ENCODE results near the gene SLC44A1.

SLC44A1 gene

DNA sequence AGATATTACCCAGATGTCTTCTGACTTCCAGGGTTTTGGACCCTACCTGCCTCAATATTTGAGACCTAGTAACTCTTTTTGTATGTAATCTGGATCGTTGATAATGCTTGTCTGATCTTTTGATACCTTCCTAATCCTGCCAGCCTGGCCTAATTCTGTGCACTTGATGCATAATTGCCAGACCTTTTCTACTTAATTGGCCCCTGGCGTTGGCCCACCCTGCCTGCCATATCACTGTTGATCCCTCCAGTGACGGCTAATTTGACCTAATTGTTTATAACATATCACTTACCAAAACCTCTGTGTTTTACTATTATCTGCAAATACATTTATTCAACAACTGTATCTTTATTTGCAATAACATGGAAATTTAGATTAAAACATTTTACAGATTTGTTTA, 49.0 kb downstream of the SLC44A1 start:
- Histone ChIP-seq H3K4me3 (ENCODE audit: low read depth in 1 of 2, low read length in 2 of 2) (no peak overlapping the region), H3K9ac (ENCODE audit: low read length) (no peak overlapping the region), H3K27ac (ENCODE audit: low read depth, low read length) (no peak overlapping the region), H3K36me3 (ENCODE audit: insufficient read depth, low read length) (no peaks in the 10 kb centered on the region), H3K27me3 (ENCODE audit: control insufficient read depth in 1 of 2, insufficient read depth in 2 of 2, low read length in 2 of 2) (no peaks in the 10 kb centered on the region), H3K4me1 (ENCODE audit: insufficient read depth, low read length) (peaks cover 9% of the 10 kb centered on the region), H3K9me3 (ENCODE audit: low read length) (no peaks in the 10 kb centered on the region)

DNA sequence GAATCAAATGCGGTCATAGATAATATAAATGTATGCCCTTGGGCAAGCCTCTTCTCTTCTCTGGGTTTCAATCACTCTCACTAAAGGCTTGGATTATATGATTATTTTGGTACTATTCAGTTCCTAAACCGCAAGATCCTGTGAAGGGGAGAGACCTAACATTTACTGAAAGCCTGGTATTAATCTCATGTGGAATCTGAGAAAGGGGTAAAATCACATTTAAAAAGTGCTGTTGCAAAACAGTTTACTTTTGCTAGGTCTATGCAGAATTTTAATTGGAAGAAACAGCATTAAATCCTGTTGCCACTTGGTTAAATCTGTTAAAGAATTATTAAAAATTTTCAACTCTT, 50.7 kb downstream of the SLC44A1 start:
- H3K27ac ChIP-seq (ENCODE audit: low read depth, low read length), result no peak overlapping the region
- H3K36me3 ChIP-seq (ENCODE audit: insufficient read depth, low read length), result peaks cover 11% of the 10 kb centered on the region
- H3K9ac ChIP-seq (ENCODE audit: low read length), result no peak overlapping the region
- H3K27me3 ChIP-seq (ENCODE audit: control insufficient read depth in 1 of 2, insufficient read depth in 2 of 2, low read length in 2 of 2), result no peaks in the 10 kb centered on the region
- H3K4me1 ChIP-seq (ENCODE audit: insufficient read depth, low read length), result peaks cover 9% of the 10 kb centered on the region
- no peak overlapping the region for H3K4me3 ChIP-seq (ENCODE audit: low read depth in 1 of 2, low read length in 2 of 2)
- no peaks in the 10 kb centered on the region for H3K9me3 ChIP-seq (ENCODE audit: low read length)

DNA sequence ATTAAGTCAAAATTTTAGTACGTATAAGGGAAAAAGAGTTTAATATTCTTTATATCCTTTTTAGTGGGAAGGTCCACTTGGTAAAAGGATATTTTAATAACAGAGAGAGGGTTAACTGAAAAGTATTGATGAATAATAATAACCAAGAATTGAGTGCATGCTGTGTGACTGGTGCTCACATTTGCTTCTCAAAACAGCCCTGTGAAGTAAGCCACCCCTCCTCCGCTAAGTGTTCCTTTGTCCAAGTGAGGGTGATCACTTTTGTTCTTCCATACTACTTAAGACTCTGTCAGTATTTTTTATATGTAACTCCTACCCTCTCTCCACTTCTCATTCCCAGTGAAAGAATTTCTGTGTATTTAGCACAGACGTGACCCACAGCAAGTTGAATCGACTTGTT, 51.5 kb downstream of the SLC44A1 start:
- H3K9me3 ChIP-seq (ENCODE audit: low read length), result no peaks in the 10 kb centered on the region
- no peak overlapping the region for H3K27ac ChIP-seq (ENCODE audit: low read depth, low read length)
- no peak overlapping the region for H3K4me3 ChIP-seq (ENCODE audit: low read depth in 1 of 2, low read length in 2 of 2)
- peaks cover 12% of the 10 kb centered on the region for H3K36me3 ChIP-seq (ENCODE audit: insufficient read depth, low read length)
- H3K4me1 ChIP-seq (ENCODE audit: insufficient read depth, low read length), result peaks cover 9% of the 10 kb centered on the region
- H3K27me3 ChIP-seq (ENCODE audit: control insufficient read depth in 1 of 2, insufficient read depth in 2 of 2, low read length in 2 of 2), result no peaks in the 10 kb centered on the region
- H3K9ac ChIP-seq (ENCODE audit: low read length), result no peak overlapping the region

DNA sequence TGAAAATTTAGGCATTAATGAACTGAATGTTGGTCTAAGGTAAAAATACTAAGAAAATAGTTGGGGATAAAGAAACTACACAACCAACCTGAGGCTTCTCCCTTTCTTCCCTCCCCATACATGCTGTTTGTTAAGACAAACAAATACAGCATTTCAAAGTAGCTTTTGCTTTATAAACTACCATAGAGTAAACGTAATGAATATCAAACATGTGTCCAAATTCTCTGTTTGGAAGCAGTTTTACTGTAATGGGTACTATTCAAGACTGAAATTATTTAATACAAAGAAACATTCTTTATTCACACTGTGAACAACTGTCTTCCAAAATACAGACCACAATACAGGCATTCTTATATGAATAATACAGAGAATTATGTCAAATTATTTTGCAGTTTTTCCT, 52.0 kb downstream of the SLC44A1 start:
- no peak overlapping the region for H3K4me3 ChIP-seq (ENCODE audit: low read depth in 1 of 2, low read length in 2 of 2)
- no peak overlapping the region for H3K9ac ChIP-seq (ENCODE audit: low read length)
- no peaks in the 10 kb centered on the region for H3K9me3 ChIP-seq (ENCODE audit: low read length)
- H3K36me3 ChIP-seq (ENCODE audit: insufficient read depth, low read length), result peaks cover 12% of the 10 kb centered on the region
- H3K4me1 ChIP-seq (ENCODE audit: insufficient read depth, low read length), result peaks cover 9% of the 10 kb centered on the region
- no peak overlapping the region for H3K27ac ChIP-seq (ENCODE audit: low read depth, low read length)
- H3K27me3 ChIP-seq (ENCODE audit: control insufficient read depth in 1 of 2, insufficient read depth in 2 of 2, low read length in 2 of 2), result no peaks in the 10 kb centered on the region

DNA sequence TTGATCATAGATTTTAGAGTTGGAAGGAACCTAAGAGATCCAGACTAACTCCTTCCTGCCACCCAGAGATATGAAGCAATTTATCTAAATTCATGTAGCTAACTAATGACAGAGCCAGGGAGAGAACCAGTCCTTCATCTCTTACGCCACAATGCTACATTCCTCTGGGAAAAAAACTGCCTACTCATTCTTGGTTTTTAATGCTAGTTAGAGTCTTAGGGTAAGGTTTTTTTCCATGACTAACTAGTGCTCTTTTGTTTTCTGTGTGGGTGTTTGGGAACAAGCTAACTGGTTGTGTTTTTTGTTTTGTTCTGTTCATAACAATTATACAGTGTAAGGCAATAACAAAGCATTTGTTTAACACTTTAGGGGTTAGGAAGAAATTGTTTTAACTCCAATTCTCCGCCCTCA, 52.4 kb downstream of the SLC44A1 start:
- Histone ChIP-seq H3K9me3 (ENCODE audit: low read length) (no peaks in the 10 kb centered on the region), H3K27me3 (ENCODE audit: control insufficient read depth in 1 of 2, insufficient read depth in 2 of 2, low read length in 2 of 2) (no peaks in the 10 kb centered on the region), H3K4me3 (ENCODE audit: low read depth in 1 of 2, low read length in 2 of 2) (no peak overlapping the region), H3K4me1 (ENCODE audit: insufficient read depth, low read length) (peaks cover 5% of the 10 kb centered on the region), H3K27ac (ENCODE audit: low read depth, low read length) (no peak overlapping the region), H3K36me3 (ENCODE audit: insufficient read depth, low read length) (peaks cover 12% of the 10 kb centered on the region), H3K9ac (ENCODE audit: low read length) (no peak overlapping the region)

DNA sequence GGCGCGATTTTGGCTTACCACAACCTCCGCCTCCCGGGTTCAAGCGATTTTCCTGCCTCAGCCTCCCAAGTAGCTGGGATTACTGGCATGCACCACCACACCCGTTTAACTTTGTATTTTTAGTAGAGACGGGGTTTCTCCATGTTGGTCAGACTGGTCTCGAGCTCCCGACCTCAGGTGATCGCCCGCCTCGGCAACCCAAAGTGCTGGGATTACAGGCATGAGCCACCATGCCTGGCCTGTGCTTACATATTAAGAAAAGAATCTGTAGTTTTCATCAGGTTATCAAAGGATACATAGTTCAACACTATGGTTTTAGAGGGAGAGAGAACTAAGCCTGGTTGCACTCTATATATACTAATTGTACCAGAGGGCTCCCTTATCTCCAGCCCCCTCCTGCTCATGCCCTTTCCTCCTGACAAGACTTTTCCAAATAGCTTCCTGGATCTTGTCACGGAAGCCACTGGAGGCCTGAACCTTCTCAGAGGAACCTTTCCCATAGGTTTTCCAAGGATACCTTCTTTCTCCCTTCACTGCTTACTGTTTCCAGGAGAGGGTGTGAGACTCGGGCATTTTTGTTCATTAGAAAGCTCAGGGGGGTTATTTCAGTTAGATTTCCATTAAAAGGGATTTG, 53.1 kb downstream of the SLC44A1 start:
- no peaks in the 10 kb centered on the region for H3K27me3 ChIP-seq (ENCODE audit: control insufficient read depth in 1 of 2, insufficient read depth in 2 of 2, low read length in 2 of 2)
- no peaks in the 10 kb centered on the region for H3K9me3 ChIP-seq (ENCODE audit: low read length)
- H3K9ac ChIP-seq (ENCODE audit: low read length), result no peak overlapping the region
- peaks cover 12% of the 10 kb centered on the region for H3K36me3 ChIP-seq (ENCODE audit: insufficient read depth, low read length)
- H3K4me1 ChIP-seq (ENCODE audit: insufficient read depth, low read length), result no peaks in the 10 kb centered on the region
- H3K27ac ChIP-seq (ENCODE audit: low read depth, low read length), result no peak overlapping the region
- no peak overlapping the region for H3K4me3 ChIP-seq (ENCODE audit: low read depth in 1 of 2, low read length in 2 of 2)

DNA sequence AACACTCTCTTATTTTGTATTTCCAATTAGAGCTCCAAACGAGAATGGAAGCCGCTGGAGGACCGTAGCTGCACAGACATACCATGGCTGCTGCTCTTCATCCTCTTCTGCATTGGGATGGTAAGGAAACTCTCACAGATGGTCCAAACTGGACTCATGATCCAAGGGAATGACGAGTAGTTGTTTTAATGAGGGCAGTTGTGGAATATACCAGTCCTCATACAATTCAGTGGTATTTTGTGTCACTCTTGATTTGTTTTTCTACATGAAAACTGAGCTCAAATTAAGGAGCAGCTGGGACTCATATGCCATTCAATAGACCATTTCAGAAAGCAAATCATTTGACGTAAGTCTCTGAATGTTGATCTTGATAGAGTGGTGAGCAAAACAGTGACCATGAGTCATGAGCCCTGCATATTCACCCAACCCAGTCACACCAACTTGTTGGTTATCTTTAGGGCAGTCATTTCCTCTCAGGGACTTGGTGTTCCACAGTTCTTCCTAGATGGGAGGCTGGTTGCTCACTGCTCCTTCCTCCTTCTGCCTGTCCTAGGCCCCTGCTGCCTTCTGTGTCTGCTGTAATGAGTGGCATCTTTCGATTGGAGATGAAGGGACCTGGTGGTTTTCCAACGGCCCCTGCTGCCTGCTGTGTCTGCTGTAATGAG, 54.9 kb downstream of the SLC44A1 start:
- Histone ChIP-seq H3K4me3 (ENCODE audit: low read depth in 1 of 2, low read length in 2 of 2) (no peak overlapping the region), H3K4me1 (ENCODE audit: insufficient read depth, low read length) (no peaks in the 10 kb centered on the region), H3K9me3 (ENCODE audit: low read length) (no peaks in the 10 kb centered on the region), H3K27ac (ENCODE audit: low read depth, low read length) (no peak overlapping the region), H3K9ac (ENCODE audit: low read length) (no peak overlapping the region), H3K36me3 (ENCODE audit: insufficient read depth, low read length) (peaks cover 12% of the 10 kb centered on the region), H3K27me3 (ENCODE audit: control insufficient read depth in 1 of 2, insufficient read depth in 2 of 2, low read length in 2 of 2) (no peaks in the 10 kb centered on the region)

DNA sequence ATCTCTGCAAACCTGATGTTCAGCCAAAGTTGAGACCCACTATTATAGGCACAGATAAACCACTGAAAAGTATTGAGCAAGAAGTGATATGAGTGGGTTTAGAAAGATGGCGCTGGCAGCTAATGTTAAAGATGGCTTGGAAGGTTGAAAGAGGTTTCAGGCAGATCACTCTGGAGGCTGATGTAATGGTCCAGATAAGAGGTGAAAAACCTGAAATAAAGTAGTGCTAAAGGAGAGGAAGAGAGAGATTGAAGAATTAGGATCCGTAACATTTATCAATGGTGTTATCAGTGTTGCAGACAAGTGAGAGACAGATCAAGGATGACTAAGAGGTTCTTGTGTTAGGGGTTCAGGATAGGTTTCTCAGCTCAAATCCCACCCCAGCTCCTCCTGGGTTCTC, 58.3 kb downstream of the SLC44A1 start:
- no peaks in the 10 kb centered on the region for H3K27me3 ChIP-seq (ENCODE audit: control insufficient read depth in 1 of 2, insufficient read depth in 2 of 2, low read length in 2 of 2)
- no peaks in the 10 kb centered on the region for H3K4me1 ChIP-seq (ENCODE audit: insufficient read depth, low read length)
- no peaks in the 10 kb centered on the region for H3K9me3 ChIP-seq (ENCODE audit: low read length)
- no peak overlapping the region for H3K27ac ChIP-seq (ENCODE audit: low read depth, low read length)
- H3K9ac ChIP-seq (ENCODE audit: low read length), result no peak overlapping the region
- H3K4me3 ChIP-seq (ENCODE audit: low read depth in 1 of 2, low read length in 2 of 2), result no peak overlapping the region
- peaks cover 12% of the 10 kb centered on the region for H3K36me3 ChIP-seq (ENCODE audit: insufficient read depth, low read length)

DNA sequence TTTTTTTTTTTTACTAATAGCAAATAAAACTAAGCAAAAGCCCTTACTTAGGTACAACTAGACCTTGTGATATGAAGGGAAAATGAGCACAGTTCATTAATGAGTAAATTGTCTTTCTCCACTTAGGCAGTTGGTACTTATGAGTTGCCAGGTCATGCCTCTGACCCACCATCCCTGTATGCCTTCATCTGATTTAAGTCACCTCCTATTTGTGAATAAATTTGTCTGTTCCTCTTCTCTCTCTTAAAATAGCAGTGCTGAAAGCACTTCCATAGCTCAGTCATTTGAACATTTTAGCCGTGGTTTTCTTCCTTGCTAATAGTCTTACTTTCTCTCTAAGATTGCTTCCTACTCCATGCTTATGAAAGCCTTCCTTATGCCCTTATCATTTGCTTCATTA, 61.4 kb downstream of the SLC44A1 start:
- Histone ChIP-seq H3K9me3 (ENCODE audit: low read length) (no peaks in the 10 kb centered on the region), H3K9ac (ENCODE audit: low read length) (no peak overlapping the region), H3K4me3 (ENCODE audit: low read depth in 1 of 2, low read length in 2 of 2) (no peak overlapping the region), H3K4me1 (ENCODE audit: insufficient read depth, low read length) (peaks cover 7% of the 10 kb centered on the region), H3K36me3 (ENCODE audit: insufficient read depth, low read length) (no peaks in the 10 kb centered on the region), H3K27me3 (ENCODE audit: control insufficient read depth in 1 of 2, insufficient read depth in 2 of 2, low read length in 2 of 2) (no peaks in the 10 kb centered on the region), H3K27ac (ENCODE audit: low read depth, low read length) (no peak overlapping the region)

DNA sequence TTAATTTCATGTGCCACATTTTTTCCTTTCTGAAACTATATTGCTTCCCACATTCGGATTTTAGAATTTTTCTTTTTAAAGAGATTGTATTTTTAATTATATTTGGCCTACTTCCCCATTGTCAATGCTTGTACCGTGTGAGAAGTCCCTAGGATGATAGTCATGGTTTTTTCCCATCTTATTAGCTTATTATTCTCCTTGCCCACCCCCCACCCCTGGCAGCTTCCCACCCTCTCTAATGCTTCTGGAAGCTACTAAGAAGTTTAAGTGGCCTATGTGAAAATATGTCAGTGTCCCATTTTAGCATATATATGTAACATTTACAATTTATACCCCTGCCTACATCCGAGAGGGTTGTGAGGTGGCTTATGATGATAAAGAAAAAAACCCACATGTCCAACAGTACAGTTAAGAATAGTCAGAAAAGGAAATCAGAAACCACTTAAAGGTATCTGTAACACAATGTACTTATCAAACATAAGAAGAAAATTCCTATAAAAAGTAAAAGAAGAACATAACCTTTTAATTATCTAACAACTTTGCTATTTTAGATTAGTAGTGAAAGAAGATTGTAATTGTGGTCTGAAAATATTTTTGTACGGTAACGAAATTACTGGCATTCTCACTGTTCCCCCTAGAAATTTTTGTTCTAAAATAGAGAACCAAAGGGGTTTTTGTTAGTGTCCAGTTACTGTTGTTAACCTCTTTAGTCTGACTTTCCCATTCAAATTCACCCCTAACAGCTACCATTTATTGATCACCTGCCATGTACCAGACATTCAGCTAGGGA, 62.1 kb downstream of the SLC44A1 start:
- no peak overlapping the region for H3K9ac ChIP-seq (ENCODE audit: low read length)
- H3K36me3 ChIP-seq (ENCODE audit: insufficient read depth, low read length), result no peaks in the 10 kb centered on the region
- no peaks in the 10 kb centered on the region for H3K27me3 ChIP-seq (ENCODE audit: control insufficient read depth in 1 of 2, insufficient read depth in 2 of 2, low read length in 2 of 2)
- H3K27ac ChIP-seq (ENCODE audit: low read depth, low read length), result no peak overlapping the region
- H3K9me3 ChIP-seq (ENCODE audit: low read length), result no peaks in the 10 kb centered on the region
- H3K4me3 ChIP-seq (ENCODE audit: low read depth in 1 of 2, low read length in 2 of 2), result no peak overlapping the region
- H3K4me1 ChIP-seq (ENCODE audit: insufficient read depth, low read length), result peaks cover 7% of the 10 kb centered on the region

DNA sequence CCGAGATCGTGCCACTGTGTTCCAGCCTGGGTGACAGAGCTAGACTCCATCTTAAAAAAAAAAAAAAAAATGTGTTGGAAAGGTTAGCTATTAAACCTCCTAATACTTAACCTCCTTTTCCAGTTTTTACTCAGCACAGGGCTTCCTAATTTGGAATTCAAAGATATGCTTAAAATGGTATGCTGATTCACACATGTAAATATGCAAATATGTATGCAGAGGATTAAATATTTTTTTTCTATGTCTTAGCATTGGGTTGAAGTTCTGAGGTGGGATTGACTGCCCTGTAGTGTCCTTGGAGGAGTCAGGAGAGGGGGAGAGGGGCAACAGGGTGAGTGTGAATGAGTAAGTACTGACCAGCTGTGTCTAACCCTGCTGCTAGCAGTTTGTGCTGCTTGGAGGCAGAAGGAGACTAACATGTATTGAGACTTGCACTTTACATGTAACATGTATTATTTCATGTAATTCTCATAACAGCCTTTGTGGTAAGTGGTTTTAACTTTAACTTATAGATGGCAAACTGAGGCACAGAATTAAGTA, 63.2 kb downstream of the SLC44A1 start:
- H3K36me3 ChIP-seq (ENCODE audit: insufficient read depth, low read length), result no peaks in the 10 kb centered on the region
- no peaks in the 10 kb centered on the region for H3K9me3 ChIP-seq (ENCODE audit: low read length)
- no peak overlapping the region for H3K4me3 ChIP-seq (ENCODE audit: low read depth in 1 of 2, low read length in 2 of 2)
- no peak overlapping the region for H3K9ac ChIP-seq (ENCODE audit: low read length)
- peaks cover 7% of the 10 kb centered on the region for H3K4me1 ChIP-seq (ENCODE audit: insufficient read depth, low read length)
- no peaks in the 10 kb centered on the region for H3K27me3 ChIP-seq (ENCODE audit: control insufficient read depth in 1 of 2, insufficient read depth in 2 of 2, low read length in 2 of 2)
- H3K27ac ChIP-seq (ENCODE audit: low read depth, low read length), result no peak overlapping the region
